Activated CD4-positive, alpha-beta T cell treated with anti-CD3 and anti-CD28 coated beads, Interleukin-2, amount 50 U/mL, for 48 hours (primary cell): ENCODE data around the gene ZNF169.
"Not testable (repeated sequence)": the region's sequence is repeated elsewhere in the genome, so short reads cannot be mapped to it uniquely, and the experiment has no call there.

ENCODE experiments used
- DNase-seq, 2 experiments: peaks; one replicate each; pipeline ENCODE4 v3.0.0-alpha.2; 2020

ZNF169 gene

DNA sequence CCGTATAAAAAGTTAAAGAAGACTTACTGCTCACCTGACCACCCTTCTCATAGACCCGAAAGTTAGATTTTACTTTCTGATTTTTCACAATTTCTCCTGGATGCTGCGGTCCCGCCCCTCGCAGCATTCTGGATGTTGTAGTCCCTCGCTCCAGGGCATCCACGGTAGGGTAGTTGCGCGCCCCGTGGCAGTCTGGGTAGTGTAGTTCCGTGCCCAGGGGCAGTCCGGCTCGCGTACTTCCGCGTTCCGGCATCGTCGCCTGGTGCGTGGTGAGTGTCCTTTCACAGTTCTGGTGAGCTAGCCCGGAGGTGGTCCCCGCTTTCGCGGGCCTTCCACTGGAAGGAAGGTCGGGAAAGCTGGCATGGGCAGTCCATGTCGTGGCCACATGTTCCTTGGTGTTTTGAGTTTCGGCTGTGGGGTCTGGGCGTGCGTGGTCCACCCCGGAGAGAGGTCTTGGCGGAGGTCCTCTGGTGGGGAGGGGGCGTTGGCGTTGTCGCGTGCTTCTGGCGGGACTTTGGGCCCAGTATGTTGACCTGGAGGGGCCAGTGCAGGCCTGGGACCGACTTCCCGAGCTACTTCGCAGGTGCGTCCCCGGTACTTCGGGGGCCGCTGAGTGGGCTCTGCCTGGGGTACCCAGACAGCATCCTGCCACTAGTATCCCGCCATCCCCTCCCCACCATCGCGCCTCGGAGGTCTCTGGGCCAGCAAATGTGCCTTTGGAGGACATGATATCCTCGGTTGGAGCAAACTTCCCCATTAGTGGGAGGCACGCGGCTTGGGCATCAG, at the start of gene ZNF169:
Gene ZNF169, plus strand, starts transcription at position 222 of the 786 bp plus-strand sequence. CDS start 19,515 bp downstream, outside the sequence.
- peak; percentile 91 to 93 for DNase-seq

DNA sequence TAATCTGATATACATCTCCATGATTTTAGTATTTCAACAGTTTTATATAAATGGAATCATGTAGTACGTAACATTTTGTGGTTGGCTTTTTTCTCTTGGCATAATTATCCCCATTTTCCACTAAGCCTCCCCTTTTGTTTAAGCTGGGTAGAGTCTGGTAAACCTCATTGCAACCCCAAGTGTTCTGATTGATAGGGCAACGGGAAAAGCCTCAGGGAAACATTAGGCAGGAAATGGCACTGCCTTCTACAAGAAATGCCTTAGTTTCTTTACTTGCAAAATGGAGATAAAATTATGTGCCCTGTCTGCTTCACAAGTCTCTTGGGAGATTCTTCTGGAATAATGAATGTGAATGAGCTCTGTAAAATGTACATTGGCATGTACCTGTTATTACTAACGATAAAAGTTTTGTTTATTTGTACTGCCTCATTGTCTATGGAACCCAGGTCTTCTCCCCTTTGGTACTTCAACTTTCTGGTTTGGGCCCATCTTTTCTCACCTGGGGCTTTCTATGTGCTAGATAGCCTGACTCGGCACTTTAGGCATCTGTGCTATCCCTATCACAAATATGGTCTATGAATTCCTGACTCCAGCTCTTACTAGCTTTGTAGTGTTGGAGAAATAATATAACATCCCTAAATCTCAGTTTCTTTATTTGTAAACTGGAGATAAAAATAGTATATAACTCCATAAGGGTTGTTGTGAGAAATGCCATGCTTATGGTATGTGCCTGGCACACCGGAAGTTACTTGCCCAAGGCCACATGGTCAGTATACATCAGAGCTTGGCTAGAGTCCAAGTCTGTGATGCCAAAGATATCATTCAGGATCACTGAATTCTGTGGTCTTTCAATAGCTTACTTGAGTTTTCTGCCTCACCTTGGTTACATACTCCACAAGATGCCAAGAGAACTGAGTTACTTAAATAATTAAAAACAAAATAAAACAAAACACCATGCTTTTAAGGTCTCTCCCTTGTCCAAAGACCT, 48.2 kb upstream of the ZNF169 start:
- DNase-seq: no peak

DNA sequence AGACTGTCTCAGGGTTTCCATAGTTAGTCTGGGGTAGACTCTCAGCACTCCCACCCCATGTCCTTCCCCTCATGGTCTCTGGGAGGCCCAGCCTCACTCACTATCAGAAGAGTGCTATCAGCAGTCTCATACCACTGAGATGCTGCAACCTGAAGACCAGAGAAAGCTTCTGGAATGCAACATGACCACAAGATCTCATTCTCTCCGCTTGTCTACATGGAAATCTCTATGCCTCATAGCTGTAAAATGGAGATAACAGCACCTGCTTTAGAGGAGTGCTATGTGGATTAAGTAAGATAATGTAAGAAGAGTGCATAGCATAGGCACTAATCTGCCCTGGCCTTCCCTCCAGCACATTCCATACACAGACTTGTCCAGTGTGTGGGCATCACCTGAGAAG, 47.0 kb upstream of the ZNF169 start:
- DNase-seq: no peak

DNA sequence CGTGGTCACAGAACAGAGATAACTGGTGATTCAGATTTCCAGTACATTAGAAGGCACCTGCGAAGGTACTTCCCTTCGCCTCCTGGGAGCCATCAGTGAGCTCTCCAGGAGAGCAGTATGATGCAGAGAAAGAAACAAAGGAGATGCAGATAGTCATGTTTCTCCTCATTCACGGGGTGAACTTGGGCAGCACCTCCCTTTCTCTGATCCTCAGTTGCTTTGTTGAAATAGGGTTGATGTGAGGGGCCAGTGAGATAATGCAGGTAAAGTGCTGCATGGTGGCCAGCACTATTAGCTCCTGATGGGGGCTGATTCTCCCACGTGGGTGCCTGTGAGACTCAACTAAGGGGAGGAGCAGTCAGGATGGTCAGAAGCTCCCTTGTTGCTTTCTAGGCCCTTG, 46.6 kb upstream of the ZNF169 start:
- DNase-seq: no peak

DNA sequence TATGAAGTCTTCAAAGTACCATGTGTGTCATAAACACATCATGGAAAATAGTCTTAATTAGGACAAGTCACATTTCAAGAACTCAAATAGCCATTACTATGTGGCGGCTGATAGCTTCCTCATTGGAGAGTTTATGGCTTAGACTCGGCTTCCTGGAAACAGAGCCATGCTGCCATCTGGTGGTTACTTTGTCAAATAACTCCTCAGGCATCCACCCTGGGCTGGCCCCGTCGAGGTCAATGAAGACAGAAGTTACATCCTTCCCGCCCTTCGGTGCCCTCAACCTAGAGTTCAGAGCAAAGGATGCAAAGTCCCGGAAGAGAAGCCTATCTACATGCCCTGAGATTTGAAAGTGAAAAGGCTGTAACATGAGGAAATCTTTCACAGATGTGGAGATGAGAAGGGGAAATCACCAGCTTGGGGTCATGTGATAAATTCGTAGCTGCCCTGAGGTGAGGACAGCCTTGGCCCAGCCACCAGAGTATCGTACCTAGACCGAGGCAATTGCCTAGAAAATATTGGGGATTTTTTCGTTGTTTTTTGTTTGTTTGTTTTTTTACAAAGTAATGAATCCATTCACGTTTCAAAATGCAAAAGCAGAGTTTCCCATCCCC, 45.5 kb upstream of the ZNF169 start:
- peak; percentile 62 to 76 for DNase-seq

DNA sequence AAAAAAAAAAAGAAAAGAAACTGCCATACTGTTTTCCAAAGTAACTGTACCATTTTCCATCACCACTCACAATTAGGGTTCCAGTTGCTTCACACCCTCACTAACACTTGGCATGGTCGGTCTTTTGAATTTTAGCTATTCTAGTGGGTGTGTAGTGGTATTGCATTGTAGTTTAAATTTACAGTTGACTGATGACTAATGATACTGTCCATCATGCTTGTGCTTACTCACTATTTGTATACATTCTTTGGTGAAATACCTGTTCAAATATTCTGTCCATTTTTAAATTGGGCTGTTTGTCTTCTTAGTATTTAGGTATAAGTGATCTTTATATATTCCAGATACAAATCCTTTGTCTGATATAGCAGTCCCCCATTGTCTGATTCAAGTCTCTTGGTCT, 36.2 kb upstream of the ZNF169 start:
- no peak for DNase-seq

DNA sequence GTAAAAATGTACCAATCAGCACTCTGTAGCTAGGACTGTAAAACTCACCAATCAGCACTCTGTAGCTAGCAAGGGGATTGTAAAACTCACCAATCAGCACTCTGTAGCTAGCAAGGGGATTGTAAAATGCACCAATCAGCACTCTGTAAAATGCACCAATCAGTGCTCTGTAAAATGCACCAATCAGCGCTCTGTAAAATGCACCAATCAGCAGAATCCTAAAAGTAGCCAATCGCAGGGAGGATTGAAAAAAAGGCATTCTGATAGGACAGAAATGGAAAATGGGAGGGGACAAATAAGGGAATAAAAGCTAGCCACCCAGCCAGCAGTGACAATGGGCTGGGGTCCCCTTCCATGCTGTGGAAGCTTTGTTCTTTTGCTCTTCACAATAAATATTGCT, 33.7 kb upstream of the ZNF169 start:
- not testable (repeated sequence) for DNase-seq

DNA sequence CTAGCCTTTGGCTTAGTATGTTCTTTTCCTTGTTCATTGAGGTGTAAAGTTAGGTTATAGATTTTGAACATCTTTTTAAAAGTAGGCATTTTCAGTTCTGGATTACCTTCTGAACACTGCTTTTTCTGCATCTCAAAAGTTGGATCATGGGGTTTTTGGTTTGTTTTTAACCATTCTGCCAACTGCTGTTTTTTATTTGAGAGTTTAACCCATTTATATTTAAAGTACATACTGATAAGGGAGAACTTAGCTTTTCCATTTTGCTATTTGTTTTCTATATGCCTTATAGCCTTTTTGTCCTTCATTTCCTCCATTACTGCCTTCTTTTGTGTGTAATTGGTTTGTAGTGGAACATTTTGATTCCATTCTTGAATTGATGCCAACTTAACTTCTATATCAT, 30.5 kb upstream of the ZNF169 start:
- DNase-seq: no peak

DNA sequence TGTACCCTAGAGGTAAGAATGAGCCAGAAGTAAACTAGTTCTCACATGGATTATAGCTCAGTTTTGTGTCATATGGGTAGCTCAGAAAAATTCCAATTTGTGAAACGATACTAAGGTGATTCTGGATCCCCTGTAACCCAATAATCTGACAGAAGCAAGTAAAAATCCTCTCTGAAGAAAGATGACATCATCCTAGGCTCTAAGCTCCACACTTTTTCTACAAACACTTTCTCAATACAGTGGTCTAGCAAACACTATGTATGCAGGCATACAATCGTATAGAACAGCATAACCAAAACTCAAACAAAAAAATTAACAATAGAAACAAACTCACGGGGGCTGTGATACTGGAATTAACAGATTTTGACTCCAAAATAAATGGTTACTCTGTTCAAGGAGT, 26.7 kb upstream of the ZNF169 start:
- DNase-seq: no peak

DNA sequence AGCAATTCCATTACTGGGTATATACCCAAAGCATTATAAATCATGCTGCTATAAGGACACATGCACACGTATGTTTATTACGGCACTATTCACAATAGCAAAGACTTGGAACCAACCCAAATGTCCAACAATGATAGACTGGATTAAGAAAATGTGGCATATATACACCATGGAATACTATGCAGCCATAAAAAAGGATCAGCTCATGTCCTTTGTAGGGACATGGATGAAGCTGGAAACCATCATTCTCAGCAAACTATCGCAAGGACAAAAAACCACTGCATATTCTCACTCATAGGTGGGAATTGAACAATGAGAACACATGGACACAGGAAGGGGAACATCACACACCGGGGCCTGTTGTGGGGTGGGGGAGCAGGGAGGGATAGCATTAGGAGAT, 18.0 kb upstream of the ZNF169 start:
- not testable (repeated sequence) for DNase-seq

DNA sequence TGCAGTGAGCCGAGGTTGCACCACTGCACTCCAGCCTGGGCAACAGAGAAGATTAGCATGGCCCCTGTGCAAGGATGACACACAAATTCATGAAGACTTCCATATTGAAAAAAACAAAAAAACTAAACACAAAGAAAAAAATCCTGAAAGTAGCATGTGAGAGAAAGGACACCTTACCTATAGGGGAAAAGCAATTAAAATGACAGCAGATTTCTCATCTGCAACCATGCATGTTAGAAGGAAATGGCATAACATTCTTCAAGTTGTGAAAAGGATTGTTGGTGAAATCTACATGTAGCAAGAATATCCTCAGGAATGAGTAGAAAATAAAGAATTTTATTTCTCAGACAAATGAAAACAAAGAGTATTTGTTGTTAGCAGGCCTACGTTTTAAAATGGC, 13.4 kb upstream of the ZNF169 start:
- DNase-seq: no peak

DNA sequence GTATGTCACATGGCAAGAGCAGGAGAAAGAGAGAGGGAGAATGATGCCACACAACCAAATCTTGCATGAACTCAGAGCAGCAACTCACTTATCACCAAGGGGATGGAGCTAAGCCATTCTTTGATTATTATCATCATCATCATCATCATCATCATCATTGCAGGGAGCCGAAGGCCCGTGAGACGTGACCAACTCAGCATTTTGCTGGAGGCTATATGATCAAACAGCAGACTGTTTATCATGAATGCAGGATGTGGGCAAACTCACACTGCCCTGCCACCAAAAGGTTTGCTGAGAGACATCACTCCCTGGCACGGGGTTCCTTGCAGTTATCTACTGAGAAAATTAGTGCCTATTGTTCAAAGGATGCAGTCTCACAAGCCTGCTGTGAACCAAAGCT, 8.6 kb upstream of the ZNF169 start:
- DNase-seq: no peak

DNA sequence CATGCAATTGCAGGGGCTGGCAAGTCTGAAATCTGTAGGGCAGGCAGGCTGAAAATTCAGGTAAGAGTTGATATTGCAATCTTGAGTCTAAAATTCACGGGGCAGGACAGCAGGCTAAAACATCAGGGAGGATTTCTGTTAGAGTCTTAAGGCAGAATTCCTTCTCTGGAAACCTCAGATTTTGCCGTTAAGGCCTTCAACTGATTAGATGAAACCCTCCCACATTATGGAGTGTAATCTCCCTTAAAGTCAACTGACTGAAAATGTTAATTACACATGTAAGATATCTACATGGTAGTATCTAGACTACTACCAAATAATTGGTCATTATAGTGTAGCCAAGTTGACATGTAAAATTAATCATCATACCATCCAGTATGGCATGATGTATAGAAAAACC, 3.1 kb upstream of the ZNF169 start:
- DNase-seq: no peak

DNA sequence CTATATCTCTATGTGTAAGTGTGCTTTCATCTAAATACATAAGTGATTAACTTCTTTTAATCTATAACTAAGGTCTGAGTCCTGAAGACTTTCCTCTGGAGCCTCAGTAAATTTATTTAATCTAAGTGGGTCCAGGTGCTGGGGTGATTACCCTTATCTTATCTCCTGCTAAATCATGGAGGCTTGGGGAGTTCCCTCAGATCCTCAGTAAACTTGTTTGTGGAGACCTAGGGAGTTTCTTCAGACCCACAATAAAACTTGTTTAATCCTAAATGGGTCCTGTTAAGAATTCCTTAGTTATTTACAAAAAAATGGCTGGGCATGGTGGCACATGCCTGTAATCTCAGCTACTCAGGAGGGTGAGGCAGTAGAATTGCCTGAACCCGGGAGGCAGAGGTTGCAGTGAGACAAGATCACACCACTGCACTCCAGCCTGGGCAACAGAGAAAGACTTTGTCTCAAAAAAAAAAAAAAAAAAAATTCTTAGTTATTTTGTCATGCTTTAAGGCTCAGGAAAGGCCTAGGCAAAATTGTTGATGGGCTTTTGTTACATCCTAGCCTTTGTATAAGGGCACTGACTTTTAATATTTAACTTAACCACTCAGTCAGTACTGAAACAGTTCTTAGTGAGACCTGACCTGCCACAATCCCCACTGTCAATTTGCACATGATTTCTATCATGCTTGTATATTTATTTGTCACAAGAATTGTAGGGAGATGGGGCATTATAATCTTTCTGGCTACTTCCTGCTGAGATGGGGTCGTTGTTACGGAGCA, 6.7 kb downstream of the ZNF169 start:
- DNase-seq: not testable (repeated sequence)

DNA sequence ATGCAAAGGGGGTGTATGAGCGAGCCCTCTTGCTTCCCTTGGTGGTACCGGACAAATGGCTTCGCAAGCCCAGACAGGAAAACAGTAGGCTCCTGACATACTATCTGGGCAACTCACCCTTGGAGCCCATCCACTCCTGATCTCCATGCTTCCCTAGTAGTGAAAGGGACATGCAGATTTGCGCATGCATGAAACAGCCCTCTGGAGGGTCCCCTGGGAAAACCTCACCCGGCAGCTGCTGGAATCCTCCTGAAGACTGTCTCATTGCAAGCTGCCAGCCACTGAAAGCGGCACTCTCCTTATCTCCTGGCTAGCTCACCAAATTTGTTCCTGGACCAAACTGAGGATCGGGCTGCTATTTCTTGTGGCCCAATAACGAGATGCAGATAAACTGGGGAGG, 10.2 kb downstream of the ZNF169 start:
- DNase-seq: no peak

DNA sequence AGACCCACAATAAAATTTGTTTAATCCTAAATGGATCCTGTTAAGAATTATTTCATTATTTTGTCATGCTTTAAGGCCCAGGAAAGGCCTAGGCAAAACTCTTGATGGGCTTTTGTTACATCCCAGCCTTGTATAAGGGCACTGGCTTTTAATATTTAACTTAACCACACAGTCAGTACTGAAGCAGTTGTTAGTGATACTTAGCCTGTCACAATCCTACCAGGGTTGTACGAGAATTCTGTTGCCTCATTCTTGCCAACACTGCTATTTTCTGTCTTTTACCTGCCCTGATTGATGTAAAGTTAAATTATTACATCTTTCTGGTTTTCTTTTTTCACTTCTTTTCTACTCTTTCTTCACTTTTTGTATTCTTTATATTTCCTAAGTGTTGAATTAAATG, 10.9 kb downstream of the ZNF169 start:
- DNase-seq: no peak

DNA sequence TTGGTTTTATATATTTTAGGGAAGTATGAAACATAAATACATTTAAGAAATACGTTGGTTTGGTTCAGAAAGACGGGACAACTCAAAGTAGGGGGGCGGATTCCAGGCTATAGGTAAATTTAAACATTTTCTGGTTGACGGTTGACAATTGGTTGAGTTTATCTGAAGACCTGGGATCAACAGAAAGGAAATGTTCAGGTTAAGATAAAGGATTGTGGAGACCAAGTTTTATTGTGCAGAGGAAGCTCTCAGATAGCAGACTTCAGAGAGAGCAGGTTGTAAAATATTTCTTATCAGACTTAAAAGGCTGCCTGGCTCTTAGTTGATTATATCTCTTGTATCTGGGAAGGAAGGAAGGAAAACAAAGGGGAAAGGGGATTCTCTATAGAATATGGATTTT, 17.9 kb downstream of the ZNF169 start:
- DNase-seq: not testable (repeated sequence)

DNA sequence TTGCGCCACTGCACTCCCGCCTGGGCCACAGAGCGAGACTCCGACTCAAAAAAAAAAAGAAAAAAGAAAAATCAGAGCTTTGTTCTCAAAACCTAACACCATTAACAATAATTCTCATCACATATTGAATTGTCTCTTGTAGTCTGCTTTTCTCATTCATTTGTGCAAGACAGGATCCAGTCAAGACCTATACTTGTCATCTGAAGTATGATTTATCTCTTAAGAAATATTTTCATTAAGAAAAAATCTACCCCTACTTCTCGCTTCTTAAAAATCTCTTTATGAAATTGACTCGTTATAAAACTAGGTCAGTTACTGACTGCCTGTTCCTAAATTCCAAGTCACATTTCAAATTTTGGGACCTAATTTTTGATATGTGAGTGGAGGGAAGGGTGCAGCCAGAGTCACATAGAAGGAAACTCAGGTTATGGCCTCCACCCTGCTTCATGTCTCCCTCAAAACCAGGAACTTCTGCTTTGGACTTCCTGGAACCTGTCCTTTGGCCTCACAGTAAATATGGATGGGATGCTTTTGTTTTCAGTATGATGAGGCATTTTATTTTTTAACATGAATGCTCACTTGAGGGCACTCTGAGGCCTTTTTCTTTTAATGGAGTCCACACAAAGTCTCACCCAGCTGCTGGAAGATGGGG, 18.9 kb downstream of the ZNF169 start:
- no peak for DNase-seq

DNA sequence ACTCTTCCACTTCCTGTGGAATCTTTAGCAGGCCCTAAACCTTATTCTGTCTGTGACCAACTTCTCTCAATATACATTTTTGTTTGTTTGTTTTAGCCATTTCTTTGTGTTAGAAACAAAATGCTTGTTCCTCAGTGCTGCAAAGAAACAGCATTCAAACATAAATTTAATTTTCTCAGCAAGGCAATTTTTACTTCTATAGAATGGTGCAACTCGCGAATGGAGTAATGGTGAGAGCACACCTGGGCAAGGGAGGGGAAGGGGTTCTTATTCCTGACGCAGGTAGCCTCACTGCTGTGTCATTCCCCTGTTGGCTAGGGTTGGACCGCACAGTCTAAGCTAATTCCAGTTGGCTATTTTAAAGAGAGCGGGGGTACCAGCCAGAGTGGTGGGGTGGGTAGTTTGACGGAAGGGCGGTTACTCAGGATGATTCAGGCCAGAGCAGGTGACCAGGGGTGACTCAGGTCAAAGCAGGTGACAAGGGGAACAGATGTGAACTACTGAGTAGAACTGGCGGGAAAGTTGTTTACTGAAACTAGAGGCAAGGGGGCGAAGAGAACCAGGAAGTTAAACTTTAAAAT, 21.4 kb downstream of the ZNF169 start:
- no peak for DNase-seq

DNA sequence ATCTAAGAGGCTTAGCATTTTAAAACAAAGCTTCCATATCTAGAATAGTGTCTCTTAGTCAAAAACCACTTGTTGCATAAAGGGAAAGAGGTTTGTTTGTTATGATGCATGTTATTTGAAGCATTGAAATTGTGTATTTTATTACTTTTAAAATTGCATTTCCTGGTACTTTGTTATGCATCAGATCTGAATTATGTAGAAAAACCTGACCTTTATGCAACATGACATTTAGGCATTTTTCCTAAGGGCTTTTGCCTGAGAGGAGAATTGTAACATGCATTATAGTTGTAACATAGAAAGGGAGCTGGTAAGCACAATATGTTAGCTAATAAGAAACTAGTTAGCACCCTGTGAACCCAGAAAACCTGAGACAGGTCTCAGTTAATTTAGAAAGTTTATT, 22.0 kb downstream of the ZNF169 start:
- DNase-seq: no peak

DNA sequence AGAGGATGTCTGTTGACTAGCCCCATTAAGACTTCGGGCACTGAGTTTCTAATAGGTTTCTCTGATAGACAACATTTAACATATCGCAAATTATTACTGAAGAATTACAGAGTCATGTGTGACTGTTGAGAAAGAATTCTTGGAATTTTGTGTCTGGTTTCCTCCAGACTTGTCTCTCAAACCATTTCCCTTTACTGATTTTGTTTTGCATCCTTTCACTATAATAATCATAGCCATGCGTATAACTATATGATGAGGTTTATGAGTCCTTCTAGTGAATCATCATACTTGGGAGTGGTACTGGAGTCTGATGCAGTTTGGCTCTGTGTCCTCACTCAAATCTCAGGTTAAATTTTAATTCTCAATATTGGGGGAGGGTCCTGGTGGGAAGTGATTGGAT, 27.0 kb downstream of the ZNF169 start:
- DNase-seq: no peak
